GM23338 (cell line): Measurements from ENCODE around the gene TMEM11. TPM values are rescaled to one million over a fixed set of nuclear protein-coding genes. Genes with fewer than 3 reads are reported as not detected.
A peak's percentile ranks its signal among the peaks of the same experiment; 100 is the strongest.

Experiments
- ATAC-seq: fragments of 200-7000 bp; cut with Tn5 transposase; 3 replicates; pipeline ENCODE4 v1.9.1; 2020
- DNase-seq: peaks from one replicate; pipeline ENCODE4 v3.0.0-alpha.2; 2015; ENCODE audit warnings: low spot score
- H2AFZ ChIP-seq: fragments of 200-600 bp; sonication (generic); 2 replicates; pipeline ENCODE4 v1.8.0; 2016; ENCODE audit warnings: antibody characterized with exemption, mild to moderate bottlenecking, moderate library complexity
- H3F3A ChIP-seq: fragments of 200-600 bp; sonication (generic); replicated peaks from 2 replicates; pipeline ENCODE4 v1.8.0; 2017; ENCODE audit warnings: antibody characterized with exemption, mixed run types, low read depth
- H3K27ac ChIP-seq: fragments of 200-600 bp; sonication (generic); 2 replicates; pipeline ENCODE4 v1.6.1; 2016; ENCODE audit warnings: low read depth
- H3K27me3 ChIP-seq: fragments of 200-600 bp; sonication (generic); 2 replicates; pipeline ENCODE4 v1.8.0; 2016; ENCODE audit warnings: mild to moderate bottlenecking, mixed run types, moderate library complexity; ENCODE audit not compliant: insufficient read depth
- H3K36me3 ChIP-seq: fragments of 200-600 bp; sonication (generic); 2 replicates; pipeline ENCODE4 v1.8.0; 2016; ENCODE audit warnings: mild to moderate bottlenecking; ENCODE audit not compliant: insufficient read depth
- H3K4me1 ChIP-seq: fragments of 200-600 bp; sonication (generic); 2 replicates; pipeline ENCODE4 v1.8.0; 2016; ENCODE audit warnings: mild to moderate bottlenecking, moderate library complexity; ENCODE audit not compliant: insufficient read depth
- H3K4me2 ChIP-seq: fragments of 200-600 bp; sonication (generic); 2 replicates; pipeline ENCODE4 v1.7.1; 2017; ENCODE audit warnings: mixed run types
- H3K4me3 ChIP-seq: fragments of 200-600 bp; sonication (generic); 2 replicates; pipeline ENCODE4 v1.6.1; 2016; ENCODE audit warnings: mixed run types
- H3K79me2 ChIP-seq: fragments of 200-600 bp; sonication (generic); replicated peaks from 2 replicates; pipeline ENCODE4 v1.8.0; 2017; ENCODE audit warnings: mild to moderate bottlenecking; ENCODE audit not compliant: insufficient read depth
- H3K9me2 ChIP-seq: fragments of 200-600 bp; sonication (generic); 2 replicates; pipeline ENCODE4 v1.8.0; 2017; ENCODE audit not compliant: insufficient read depth
- H4K20me1 ChIP-seq: fragments of 200-600 bp; sonication (generic); replicated peaks from 2 replicates; pipeline ENCODE4 v1.8.0; 2017; ENCODE audit warnings: mild to moderate bottlenecking; ENCODE audit not compliant: insufficient read depth
- H3K27ac Mint-ChIP-seq: 2 replicates; pipeline ENCODE4 v1.8.0; 2020; ENCODE audit warnings: inconsistent platforms, mild to moderate bottlenecking, moderate library complexity, mixed read lengths
- H3K27me3 Mint-ChIP-seq: 3 replicates; pipeline ENCODE4 v1.8.0; 2022; ENCODE audit warnings: low read depth, mild to moderate bottlenecking, moderate library complexity, mixed read lengths, inconsistent platforms; ENCODE audit not compliant: insufficient read depth, poor library complexity
- H3K36me3 Mint-ChIP-seq: 3 replicates; pipeline ENCODE4 v1.8.0; 2021; ENCODE audit warnings: low read depth, mild to moderate bottlenecking, inconsistent platforms, moderate library complexity, mixed read lengths
- H3K4me1 Mint-ChIP-seq: 3 replicates; pipeline ENCODE4 v1.8.0; 2020; ENCODE audit warnings: mild to moderate bottlenecking, inconsistent platforms, mixed read lengths
- H3K4me3 Mint-ChIP-seq: 3 replicates; pipeline ENCODE4 v1.8.0; 2021; ENCODE audit warnings: moderate library complexity, mild to moderate bottlenecking, inconsistent platforms, mixed read lengths
- H3K9me3 Mint-ChIP-seq: 3 replicates; pipeline ENCODE4 v1.8.0; 2020; ENCODE audit warnings: moderate library complexity, mild to moderate bottlenecking, inconsistent platforms, mixed read lengths
- CREB1 ChIP-seq: fragments of 250-450 bp; sonication (Bioruptor Pico); IDR thresholded peaks from 2 replicates; pipeline ENCODE4 v1.5.0; 2020; ENCODE audit warnings: low read depth, mild to moderate bottlenecking, moderate library complexity
- ETS1 ChIP-seq: IDR thresholded peaks from 2 replicates; pipeline ENCODE4 v1.6.1; 2016; ENCODE audit warnings: antibody characterized with exemption
- ZNF462 ChIP-seq: fragments of 250-450 bp; sonication (Bioruptor Pico); IDR thresholded peaks from 2 replicates; pipeline ENCODE4 v1.5.0; 2020; ENCODE audit warnings: mild to moderate bottlenecking, moderate library complexity
- polyA plus RNA-seq: library from polyadenylated mRNA; unstranded; fragments of >200 nt; fragmentation: Nextera tagmentation; extraction: Ambion mirVana; gene quantifications from 2 replicates; pipeline ENCODE4 v1.2.1, GENCODE V29; 2016
- total RNA-seq: library from RNA; depleted of rRNA; stranded (reverse); fragments of >200 nt; shearing (Covaris generic); gene quantifications from 2 replicates; pipeline ENCODE4 v1.2.3, GENCODE V29; 2014

TMEM11 gene
- total and polyA plus RNA-seq, 2 experiments from 2014 or later = 38.5 to 90.2 TPM

- peaks cover 4% of the 10 kb centered on the region for H3K27me3 Mint-ChIP-seq
- H3K27me3 ChIP-seq = no peaks in the 10 kb centered on the region
- no peak overlapping the region for H3K4me3 ChIP-seq
- H3K27ac Mint-ChIP-seq = no peak overlapping the region
- no peaks in the 10 kb centered on the region for H4K20me1 ChIP-seq
- peaks cover 3% of the 10 kb centered on the region; the same call in 1 of the 3 replicates for H3K4me1 Mint-ChIP-seq
- no peaks in the 10 kb centered on the region for H3K9me2 ChIP-seq
- H3F3A ChIP-seq = no peaks in the 10 kb centered on the region
- no peak for TF ChIP-seq ZNF462 (CRISPR knock-in tag)
- DNase-seq (no peak), ATAC-seq (no peak)
- H3K27ac ChIP-seq = no peak overlapping the region
- peaks cover 17% of the 10 kb centered on the region for H3K36me3 Mint-ChIP-seq
- H3K79me2 ChIP-seq = no peaks in the 10 kb centered on the region
- no peak overlapping the region for H2AFZ ChIP-seq
- no peak overlapping the region for H3K4me2 ChIP-seq
- H3K4me3 Mint-ChIP-seq = no peak overlapping the region
- no peaks in the 10 kb centered on the region for H3K9me3 Mint-ChIP-seq
- peaks cover 4% of the 10 kb centered on the region; the same call in 1 of the 2 replicates for H3K36me3 ChIP-seq
- H3K4me1 ChIP-seq = no peaks in the 10 kb centered on the region
Measured at GRCh38 chr17:21186399-21187187, 27.4 kb downstream of the TMEM11 start.

- H3K36me3 Mint-ChIP-seq = peaks cover 4% of the 10 kb centered on the region
- DNase-seq (no peak), ATAC-seq (no peak)
- Histone ChIP-seq H3K27ac (0 out of 2 replicates have a peak overlapping the region, but pooled peaks have one; percentile 50), H3K9me2 (no peaks in the 10 kb centered on the region), H2AFZ (no peak overlapping the region), H4K20me1 (no peaks in the 10 kb centered on the region), H3K36me3 (peaks cover under 1% of the 10 kb centered on the region; the same call in 1 of the 2 replicates), H3K4me2 (no peak overlapping the region), H3K4me1 (no peaks in the 10 kb centered on the region), H3K4me3 (no peak overlapping the region), H3K79me2 (no peaks in the 10 kb centered on the region), H3F3A (no peaks in the 10 kb centered on the region), H3K27me3 (no peaks in the 10 kb centered on the region)
- no peaks in the 10 kb centered on the region for H3K9me3 Mint-ChIP-seq
- H3K4me1 Mint-ChIP-seq = peaks cover 3% of the 10 kb centered on the region; the same call in 1 of the 3 replicates
- H3K4me3 Mint-ChIP-seq = no peak overlapping the region
- H3K27ac Mint-ChIP-seq = no peak overlapping the region
- peaks cover 1% of the 10 kb centered on the region for H3K27me3 Mint-ChIP-seq
- TF ChIP-seq CREB1 (CRISPR knock-in tag) = no peak
- TF ChIP-seq ETS1 = no peak
- TF ChIP-seq ZNF462 (CRISPR knock-in tag) = no peak
Measured at GRCh38 chr17:21185061-21185460, 28.9 kb downstream of the TMEM11 start.
